Measurements from ENCODE around the gene INPP5K.

INPP5K gene

DNA sequence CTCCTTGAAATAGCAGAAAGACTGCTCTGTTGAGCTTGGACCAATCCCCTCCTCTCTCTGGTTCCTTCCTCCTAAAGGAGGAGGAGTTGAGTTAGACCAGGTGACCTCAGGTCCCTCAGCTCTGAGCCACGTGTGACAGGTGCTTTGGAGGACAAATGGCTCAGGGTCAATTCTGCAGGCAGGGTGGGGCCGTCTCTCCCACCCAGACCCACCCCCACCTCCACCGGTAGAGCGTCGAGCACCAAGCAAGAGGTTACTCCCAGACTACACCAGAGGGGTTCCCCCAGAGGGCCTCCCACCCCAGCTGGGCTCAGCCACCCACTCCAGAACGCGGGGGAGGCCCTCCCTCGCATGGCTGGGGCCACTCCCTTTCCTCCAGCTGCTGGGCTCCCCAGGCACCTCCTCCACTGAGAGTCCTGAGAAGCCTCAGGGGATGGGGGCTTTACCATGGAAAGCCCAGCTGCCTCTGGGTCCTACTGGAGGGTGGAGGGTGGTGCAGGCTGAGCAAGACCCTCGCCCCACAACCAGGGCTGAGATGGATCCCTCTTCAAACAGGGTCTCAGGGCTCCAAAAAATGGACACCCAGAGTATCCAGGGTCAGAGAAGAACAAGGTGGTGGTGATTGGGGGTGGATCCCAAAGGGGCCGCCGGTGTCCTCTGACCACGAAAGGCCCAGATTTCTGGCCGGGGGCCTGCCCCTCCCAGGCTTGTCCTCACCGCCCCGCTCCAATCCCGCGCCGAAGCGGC lies 31.6 kb downstream of the INPP5K start:
- DNase-seq, result peak; percentile 54

DNA sequence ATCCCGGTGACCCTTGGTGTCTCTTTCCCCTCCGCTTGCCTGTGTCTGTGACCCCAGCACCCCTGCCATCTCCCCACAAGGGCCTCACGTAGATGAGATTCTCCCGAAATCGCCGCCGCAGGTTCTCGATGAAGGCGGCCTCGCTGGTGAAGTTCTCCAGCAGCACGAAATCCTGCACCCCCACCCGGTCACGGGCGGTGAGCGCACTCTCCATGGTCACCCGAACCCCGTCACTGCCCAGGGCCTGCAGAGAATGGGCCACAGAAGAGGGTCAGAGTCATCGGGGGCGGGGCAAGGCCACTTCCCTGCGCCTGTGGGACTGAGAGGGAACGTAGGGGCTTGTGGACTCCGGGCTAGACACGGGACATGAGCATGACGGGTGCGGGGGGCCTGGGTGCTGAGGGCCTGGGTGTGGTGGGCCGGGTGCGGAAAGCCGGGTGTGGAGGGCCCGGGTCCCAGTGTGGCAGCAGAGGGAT lies 32.3 kb downstream of the INPP5K start:
- no peak for DNase-seq

DNA sequence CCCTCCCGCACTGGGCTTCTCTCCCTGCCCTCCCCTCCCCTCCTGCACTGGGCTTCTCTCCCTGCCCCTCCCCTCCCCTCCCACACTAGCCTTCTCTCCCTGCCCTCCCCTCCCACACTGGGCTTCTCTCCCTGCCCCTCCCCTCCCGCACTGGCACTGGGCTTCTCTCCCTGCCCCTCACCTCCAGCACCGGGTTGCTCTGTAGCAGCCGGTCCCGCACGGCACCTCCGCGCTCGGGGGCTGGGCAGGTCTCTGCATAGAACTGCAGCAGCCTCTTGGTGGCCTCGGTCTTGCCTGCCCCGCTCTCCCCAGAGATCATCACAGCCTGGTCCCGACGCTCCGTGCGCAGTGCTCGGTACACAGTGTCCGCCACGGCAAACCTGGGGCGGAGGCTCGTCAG lies 33.7 kb downstream of the INPP5K start:
- DNase-seq, result no peak

DNA sequence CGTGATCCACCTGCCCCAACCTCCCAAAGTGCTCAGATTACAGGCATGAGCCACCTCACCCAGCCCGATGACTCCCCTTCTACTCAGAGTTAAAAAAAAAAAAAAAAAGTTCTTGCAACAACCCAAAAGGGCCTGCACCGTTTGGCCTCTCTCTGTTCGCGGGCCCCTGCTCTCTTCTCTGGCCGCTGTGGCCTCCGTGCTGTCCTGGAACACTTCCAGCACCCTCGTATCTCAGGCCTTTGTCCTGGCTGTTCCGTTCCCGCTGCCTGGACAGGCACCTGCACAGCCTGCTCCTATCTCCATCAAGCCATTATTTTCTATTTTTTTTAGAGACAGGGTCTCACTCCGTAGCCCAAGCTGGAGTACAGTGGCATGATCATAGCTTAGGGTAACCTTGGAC lies 34.7 kb downstream of the INPP5K start:
- DNase-seq, result no peak

DNA sequence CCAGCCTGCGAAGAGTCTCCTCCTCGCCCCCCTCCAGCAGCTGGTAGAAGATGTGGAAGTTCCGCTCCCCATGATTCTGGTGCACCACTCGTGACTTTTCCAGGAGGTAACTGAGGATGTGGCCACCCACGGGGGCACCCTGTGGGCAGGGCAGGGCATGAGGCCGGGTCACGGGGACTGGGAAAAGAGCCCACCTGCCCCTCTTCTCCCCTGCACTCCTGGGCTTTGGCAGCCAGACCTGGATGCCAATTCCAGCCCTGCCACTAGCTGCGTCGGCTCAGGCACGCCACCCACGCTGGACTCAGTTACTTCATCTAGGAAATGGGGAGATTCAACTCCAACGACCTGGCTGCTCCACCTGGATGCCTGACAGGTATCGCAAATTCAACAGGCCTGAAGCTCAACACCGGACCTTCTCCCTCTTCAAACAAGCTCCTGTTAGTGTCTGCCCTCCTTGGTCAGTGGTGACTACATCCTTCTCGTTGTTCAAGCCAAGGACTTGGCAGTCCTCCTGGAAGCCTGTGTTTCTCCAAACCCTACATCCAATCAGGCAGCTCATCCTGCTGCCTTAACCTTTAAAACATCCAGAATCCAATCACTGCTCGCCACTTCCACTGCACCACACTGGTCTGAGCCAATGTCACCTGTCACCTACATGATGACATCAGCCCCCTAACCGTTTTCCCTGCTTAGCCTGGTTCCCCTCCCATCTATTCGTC lies 35.5 kb downstream of the INPP5K start:
- no peak for DNase-seq

DNA sequence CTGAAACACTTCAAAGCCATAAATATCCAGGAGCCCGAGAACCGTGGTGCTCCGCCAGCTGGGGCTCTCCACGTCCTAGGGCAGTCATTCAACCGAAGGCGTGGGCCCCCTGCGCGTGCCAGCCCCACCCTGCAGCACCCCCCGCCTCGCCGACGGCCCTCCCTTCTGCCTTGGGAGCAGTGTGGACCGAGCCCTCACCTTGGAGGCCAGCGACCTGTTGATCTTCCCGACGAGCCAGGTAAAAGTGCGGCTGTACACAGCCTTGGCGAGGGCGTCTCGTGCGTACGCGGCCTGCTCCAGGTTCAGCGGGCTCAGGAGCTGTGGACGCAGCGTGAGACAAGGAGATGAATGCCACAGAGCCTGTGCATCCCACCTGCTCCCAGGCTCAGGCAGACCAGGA lies 38.0 kb downstream of the INPP5K start:
- DNase-seq, result no peak

DNA sequence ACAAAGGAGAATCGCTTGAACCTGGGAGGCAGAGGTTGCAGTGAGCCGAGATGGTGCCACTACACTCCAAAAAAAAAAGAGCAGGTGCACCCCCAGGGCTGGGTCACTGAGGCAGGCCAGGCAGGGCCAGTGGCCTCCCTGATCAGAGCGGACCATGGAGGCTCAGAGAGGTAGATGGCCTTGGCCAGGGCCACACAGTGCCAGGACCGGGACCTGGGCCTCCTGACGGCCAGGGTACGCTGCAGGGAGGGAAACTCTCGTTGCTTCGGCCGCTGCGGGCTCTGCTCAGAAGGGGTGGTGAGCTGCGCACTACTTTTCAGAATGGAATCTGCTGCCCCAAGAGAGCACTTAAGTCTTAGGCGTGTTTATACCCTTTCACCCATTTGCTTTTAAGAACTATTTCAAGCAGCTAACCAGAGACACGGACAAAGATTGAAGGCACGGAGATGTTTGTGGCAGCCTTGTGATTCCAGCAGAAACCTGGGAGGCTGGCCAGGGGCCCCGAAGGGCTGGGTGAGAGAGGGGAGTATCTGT lies 41.0 kb downstream of the INPP5K start:
- no peak for DNase-seq

DNA sequence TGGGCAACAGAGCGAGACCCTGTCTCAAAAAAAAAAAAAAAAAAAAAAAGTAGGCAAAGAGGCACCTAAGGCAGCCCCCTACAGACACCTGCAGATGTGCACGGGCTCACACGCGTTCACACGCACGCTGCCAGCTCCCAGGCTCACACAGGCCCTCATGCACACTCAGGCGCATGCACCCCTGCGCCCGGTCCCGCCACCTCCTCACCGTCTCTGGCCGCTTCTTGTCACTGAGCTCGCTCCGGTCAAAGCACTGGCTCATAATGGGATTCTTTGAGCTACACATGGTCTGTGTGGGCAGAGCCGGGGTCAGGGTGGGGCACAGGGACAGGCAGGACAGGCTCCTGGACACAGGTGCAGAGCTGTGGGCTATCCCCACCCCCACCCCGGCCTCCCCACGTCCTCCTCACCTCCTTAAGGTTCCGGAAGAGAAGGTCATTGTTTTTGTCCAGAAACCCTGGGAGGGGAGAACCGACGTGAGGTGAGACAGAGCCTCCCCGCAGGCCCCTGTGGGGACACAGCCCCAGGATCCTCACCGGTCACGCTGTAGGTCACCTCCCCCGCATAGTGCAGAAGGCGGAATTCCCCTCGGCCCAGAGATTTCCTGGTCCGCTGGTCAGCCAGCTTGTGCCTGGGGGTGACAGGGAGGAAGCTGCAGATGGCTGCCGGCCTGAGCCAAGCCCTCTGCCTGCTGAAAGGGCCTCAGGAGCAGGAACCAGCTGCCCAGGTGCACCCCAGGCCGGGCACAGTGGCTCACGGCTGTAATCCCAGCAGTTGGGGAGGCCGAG lies 41.8 kb downstream of the INPP5K start:
- DNase-seq, result no peak

DNA sequence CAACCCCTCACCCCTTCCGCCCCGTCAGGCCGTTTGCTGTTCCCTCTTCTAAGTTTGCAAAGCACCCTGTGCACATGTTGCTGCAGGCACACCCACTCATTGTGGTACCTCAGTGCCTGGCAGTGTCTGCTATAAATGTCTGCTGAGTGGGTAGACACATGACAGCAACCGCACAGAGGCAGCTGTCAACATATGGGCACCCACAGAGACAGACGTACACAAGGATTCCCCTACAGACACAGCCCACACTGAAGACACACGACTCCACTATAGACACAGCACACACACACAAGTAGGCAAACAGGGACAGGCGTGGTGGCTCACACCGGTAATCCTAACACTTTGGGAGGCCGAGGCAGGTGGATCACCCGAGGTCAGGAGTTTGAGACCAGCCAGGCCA lies 42.6 kb downstream of the INPP5K start:
- DNase-seq, result no peak

DNA sequence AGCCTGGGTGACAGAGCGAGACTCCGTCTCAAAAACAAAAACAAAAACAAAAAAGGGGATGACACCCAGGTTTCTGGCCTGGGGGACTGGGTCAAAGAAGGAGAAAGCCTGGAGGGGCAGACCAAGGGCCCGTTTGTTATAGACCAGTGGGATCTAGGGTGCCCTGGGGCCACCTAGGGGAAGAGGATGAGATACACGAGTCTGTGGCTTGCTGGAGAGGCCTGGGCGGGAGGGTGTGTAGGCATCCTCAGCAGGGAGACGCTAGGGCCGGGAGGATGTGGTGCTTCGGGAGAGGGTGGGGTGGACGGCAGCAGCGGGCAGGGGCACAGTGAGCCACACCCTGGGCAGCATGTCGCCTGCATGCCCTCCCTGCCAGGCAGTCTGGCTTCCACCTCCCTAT lies 43.2 kb downstream of the INPP5K start:
- no peak for DNase-seq

DNA sequence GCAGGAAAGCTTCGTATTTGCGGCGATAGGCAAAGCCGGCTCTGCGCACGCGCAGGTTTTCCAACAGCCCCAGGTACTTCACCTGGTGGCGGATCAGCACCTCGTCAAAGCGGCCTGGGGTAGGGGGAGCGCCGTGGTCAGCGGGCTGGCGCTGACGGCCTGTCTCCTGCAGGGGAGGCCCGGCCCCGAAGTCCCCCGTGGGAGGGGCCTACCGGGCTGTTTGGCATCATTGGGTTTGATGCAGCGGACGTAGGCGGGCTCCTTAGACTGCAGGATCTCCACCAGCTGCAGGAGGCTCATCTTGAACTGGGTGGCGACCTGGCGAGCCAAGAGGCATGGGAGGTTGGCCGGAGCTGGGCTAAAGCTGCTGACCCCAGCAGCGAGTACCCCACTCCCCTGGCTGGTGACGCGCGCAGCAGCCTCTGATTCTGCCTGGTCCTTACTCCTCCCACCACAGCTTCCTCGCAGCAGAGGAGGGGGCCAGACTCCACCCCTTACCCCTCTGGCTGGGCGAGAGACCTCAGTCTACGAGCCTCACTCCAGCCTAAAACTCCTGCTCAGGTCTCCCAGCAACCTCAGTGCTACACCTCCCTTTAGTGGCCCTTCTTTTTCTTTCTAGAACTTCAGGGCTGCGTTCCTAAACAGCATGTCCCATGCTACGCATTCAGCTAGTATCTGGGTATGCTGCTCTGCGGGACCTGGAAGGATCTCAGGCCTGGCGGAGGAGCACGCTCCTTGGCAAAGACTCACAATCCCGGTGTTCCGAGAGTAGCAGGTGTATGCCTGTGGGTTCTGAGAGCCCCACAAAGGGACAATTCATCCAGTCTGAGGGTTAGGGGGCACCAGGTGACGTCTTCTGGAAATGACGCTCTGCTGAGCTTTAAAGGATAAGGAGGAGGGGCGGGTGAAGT lies 44.2 kb downstream of the INPP5K start:
- DNase-seq, result no peak

DNA sequence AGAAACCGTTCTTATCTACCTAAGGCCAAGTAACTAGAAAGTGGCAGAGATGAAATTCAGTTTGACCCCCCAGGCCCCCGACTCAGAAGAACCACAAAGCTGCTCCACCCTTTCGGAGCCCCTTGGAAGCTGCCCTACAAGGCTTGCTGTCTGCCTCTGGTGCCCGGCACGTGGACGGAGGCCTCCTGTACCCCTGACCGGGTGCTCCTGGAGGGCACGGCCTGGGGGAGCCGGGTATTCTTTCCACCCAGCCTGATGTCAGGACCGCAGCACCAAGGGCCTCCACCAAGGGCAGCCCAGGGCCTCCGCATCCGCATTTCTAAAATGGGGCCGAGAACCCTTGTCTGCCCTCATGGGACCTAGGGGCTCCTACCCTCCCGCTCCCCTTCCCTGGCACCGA lies 44.9 kb downstream of the INPP5K start:
- DNase-seq, result no peak

DNA sequence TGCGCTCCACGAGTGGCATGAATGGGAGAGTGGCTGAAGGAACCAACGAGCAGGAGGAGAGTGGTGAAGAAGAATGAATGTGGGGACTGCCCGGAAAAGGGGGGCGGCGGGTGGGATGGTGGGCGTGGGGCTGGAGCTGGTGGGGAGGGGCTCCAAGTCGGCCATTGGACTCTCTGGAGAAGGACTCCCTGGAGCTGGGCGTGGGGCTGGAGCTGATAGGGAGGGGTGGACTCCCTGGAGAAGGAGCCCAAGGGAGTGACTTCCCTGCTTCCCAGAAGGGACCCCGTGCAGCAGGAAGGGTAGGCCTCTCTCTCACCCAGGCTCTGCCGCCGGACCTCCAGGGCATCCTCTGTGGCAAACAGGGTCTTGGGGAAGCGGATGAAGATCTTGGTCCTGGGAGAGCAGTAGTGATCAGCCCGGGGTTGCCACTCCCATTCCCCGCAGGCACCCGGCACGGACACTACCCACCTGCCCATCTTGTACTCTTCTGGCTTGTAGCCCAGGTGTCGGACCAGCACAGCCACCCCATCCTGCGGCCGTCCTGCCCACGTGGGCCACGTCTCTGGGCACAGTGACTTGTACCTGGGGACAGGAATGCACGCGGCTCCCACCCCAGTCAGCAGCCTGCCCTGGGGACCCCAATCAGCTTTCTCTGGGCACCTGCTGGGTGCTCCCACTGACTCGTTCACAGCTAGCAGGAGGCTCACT lies 45.5 kb downstream of the INPP5K start:
- no peak for DNase-seq

DNA sequence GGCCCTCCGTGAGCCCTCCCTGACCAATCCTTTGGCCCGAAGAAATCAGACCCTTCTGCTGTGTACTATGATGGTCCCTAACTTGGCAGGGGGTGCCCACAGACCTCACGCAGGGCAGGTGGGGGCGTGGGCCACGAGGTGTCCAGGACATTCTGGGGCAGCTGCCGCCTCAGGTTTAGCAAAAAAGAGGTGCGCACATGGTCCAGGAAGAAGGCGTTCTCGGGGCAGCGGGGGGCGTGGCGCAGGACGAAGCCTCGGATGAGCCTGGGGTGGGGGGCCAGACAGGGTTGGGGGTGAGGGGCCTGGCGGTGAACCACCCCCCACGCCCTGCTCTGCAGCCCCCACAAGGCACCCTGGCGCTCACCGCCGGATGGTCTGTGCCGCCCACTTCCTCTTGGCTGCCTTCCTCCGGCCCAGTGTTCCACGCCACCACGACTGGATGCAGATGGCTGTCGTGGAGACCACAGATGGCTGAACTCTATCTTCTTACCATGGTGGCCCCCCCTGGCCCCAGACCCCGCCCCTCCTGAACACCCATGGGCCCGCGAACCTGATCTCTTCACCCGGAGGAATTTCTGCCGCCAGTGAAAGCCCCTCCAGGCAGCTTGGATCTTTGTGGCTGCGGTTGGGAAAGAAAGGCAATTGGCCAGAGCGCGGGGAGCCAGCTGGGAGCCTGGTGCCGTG lies 46.2 kb downstream of the INPP5K start:
- DNase-seq, result no peak

DNA sequence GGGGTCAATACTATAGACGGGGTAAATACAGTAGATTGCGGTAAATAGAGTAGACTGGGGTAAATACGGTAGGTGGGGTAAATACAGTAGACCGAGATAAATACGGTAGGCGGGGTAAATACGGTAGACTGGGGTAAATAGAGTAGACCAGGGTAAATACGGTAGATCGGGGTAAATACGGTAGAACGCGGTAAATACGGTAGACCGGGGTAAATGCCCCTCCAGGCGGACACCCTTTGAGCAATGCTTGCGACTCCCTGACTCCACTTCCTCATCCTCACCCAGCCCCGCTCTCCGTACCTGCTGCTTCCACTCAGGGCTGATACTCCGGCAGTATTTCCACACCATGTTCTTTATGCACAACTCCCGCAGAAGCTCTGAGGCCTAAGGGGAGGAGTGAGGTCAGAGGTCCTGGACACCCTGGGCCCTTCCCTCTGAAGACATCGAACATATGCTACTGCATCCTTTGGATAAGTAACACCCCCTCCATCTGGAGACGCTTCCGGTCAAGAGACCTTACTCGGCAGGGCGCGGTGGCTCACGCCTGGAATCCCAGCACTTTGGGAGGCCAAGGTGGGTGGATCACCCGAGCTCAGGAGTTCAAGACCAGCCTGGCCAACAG lies 47.1 kb downstream of the INPP5K start:
- no peak for DNase-seq

DNA sequence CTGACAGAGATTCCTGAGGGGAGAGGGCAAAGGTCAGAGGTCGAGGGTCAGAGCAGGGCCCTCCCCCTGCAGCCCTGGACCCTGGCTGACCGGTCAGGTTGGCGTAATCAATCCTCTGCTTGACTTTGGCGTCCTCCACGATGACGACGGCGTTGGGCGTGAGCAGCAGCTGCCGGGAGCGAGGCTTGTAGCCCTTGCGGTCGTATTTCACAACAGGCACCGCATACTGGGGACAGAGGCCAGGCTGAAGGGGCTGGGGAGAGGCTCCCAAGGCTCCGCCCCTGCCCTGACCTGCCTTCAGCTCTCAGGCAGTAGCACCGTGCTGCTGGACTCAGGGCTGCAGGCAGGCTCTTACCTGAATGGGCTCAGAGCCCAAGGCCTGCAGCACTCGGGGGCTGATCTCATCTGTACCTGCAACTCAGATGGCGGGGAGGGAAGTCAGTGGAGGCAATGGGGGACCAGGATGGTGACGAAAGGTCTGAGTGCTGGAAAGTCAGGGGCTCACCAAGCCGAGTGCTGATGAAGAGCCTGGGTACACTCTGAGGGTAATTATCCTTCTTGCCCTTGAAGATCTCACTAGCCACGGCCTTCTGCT lies 48.4 kb downstream of the INPP5K start:
- DNase-seq, result no peak

DNA sequence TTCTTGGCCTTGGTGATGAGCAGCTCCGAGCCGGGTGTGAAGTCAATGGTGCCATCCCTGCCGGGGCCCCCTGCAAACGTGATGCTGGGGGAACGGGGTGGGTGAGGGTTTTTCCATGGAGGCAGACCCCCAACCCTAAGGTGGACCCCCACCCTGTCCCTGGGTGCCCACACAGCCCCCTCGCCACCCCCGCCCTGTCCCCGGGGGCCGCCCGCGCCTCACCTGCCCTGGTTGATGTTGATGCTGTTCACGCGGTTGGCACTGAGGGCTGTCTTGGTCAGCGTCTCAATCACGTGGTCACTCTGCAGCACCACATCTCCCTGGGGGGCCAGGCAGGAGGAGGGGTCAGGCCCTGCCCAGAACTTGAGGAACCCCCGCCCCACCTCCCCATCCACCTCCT lies 49.2 kb downstream of the INPP5K start:
- DNase-seq, result no peak

DNA sequence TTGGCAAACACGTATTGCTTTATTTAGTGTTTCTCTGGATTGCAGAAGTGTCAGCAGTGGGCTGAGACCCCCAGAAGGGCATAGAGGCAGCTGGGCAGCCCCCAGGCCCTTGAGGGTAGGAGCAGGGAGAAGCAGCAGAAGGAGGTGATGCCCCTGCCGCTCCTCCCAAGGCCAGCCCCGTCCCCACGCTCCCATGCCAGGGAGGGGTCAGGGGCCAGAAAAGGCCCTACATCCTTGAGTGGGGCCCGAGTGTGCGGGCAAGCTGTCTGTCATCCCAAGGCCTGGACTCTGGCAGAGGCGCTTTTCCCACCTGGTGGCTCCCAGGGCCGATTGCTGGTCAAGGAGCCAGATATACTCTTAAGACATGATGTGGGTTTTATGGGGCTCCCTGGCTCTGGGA lies 52.2 kb downstream of the INPP5K start:
- no peak for DNase-seq

DNA sequence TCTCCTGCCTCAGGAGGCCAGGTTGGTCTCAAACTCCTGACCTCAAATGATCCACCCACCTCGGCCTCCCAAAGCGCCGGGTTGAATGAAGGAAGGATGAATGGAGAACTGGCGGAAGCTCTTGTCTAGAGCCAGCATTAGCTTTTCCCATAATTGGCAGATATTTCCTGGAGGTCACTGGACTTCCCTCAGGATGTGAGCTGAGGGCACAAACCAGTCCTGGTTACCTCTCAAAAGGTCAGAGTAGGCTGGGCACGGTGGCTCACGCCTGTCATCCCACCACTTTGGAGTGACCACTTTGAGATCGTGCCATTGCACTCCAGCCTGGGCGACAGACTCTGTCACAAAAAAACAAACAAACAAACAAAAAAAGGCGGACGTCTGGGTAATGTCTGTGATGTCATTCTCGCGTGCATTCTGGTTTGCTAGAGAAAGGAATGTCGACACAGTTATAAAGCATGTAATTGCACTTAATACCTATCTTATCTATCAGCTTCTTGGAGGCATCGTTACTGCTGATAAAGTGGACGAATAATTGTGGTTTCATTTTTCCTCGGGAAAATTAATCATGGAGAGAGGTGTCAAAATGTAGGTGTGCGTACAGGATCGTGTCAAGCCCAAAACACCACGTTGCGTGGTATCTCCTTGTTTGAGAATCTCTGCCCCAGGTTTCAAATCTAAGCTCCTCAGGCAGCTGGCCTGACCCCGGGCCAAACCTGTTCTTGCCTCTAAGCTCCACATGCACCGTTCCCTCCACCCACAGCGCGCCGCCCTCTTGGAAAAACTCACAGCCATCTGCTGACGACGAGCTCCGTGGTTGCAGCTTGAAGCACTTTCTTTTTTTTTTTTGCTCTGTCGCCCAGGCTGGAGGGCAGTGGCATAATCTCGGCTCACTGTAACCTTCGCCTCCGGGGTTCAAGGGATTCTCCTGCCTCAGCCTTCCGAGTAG lies 54.0 kb downstream of the INPP5K start:
- no peak for DNase-seq

Data from NCI-H1436 treated with DMSO at 0.1 percent for 48 hours (cell line).